Renal cortical epithelial cell (primary cell): ENCODE measurements around the gene GUF1. TPM values are rescaled to one million over a fixed set of nuclear protein-coding genes. Genes with fewer than 3 reads are reported as not detected.

Experiments used
- DNase-seq: peaks from one replicate; pipeline ENCODE4 v3.0.0-alpha.2; 2011; ENCODE audit warnings: low read depth
- total RNA-seq: library from RNA; depleted of rRNA; stranded (reverse); fragments of >200 nt; gene quantifications from 2 replicates; pipeline ENCODE4 v1.2.3, GENCODE V29; 2014

The GUF1 gene, protein sequence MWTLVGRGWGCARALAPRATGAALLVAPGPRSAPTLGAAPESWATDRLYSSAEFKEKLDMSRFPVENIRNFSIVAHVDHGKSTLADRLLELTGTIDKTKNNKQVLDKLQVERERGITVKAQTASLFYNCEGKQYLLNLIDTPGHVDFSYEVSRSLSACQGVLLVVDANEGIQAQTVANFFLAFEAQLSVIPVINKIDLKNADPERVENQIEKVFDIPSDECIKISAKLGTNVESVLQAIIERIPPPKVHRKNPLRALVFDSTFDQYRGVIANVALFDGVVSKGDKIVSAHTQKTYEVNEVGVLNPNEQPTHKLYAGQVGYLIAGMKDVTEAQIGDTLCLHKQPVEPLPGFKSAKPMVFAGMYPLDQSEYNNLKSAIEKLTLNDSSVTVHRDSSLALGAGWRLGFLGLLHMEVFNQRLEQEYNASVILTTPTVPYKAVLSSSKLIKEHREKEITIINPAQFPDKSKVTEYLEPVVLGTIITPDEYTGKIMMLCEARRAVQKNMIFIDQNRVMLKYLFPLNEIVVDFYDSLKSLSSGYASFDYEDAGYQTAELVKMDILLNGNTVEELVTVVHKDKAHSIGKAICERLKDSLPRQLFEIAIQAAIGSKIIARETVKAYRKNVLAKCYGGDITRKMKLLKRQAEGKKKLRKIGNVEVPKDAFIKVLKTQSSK
- total RNA-seq, result 15.1 and 21.7 TPM in 2 replicates

DNA sequence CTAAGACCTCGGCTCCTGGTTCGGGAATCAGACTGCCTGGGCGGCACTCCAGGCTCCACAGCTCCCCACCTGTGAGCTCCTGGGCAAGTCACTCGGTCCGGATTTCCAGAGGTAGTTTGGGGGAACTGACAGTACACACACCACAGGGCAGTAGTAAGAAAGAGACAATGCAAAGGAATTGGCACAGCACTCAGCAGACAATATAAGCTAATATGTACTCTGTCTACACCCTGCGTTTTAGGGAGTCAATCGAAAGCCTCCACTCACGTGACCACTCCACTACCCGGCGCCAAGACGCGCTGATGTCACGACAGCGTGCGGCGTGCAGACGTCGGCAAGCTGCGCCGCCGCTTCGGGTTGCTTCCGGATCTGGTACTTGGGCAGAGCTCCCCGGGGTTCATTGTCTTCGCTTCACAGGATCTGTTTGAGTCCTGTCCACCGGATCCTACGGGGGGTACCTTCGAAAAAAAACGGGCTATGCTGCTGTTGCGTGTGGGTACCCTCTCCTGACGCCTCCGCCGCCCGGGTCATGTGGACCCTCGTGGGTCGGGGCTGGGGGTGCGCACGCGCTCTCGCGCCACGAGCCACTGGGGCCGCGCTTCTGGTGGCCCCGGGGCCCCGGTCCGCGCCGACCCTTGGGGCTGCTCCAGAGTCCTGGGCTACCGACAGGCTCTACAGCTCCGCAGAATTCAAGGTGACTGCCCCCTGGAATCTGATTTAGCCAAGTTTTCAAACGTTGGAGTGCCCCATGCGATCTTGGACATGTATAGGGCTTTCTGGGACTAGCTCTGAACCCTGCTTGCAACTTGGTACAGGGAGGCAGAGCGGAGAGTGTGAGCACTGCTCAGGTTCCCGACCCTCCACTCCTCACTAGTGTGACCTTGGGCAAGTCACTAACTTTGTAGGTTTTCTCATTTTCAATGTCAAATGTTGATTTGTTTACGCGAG lies at the start of gene GUF1:
Gene GUF1 (plus strand): TSS at position 327 of the 948 bp plus-strand sequence. CDS start 203 bp downstream, at position 530.
- DNase-seq, result peak; percentile 82

DNA sequence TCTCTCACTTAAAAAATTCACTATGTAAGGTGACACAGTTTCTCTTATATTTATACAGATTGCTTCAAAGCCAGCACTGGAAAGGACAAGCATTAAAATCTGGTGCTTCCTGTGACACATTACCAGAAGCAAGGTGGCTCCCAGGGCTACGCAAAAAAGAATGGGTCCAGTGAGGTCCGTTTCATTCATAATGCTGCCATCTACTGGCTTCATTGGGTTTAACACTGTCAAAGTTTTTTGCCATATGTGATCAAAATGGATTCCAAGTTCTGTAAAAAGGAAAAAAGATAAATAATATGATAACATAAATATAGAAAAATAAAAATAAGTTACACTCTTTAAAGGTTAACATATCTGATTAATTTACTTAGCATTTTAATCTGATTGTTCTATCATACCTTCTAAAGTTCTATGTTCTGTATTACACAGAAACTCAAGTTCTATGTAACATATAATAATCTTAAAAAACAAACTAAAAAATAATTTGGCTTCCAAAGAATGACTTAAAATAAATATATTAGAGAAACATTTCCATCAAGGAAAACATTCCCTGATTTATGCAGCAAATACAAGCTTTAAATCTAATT lies 48.8 kb upstream of the GUF1 start:
- DNase-seq, result peak; percentile 49

DNA sequence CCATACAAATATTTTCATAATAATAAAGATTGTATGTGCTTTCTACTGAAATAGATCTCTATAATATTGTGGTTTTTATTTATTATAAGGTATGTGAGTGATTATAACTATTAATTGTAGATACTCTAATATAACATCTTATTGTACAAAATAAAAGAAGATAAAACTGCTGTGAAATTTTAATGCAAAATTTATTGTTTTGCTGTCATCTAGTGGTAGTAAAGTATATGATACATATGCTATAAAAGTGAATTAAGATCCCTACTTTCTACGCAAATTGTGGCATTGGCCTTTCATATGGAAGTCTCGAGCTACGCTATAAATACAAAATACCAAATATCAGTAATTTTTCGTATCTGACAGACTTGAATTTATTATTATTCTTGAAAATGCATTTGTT lies 46.1 kb upstream of the GUF1 start:
- no peak for DNase-seq

DNA sequence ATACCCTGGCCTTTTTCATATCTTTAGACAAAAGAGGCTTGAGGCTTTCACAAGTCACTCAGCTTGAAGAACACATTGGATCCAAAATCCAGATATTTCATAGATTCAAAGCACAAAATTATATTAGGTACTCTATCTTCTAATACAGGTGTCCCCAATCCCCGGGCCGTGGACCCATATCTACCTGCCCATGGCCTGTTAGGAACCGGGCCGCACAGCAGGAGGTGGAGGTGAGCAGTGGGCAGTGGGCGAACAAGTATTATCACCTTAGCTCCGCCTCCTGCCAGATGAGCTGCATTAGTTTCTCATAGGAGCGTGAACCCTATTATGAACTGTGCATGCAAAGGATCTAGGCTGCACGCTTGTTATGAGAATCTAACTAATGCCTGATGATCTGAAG lies 45.5 kb upstream of the GUF1 start:
- DNase-seq, result no peak

DNA sequence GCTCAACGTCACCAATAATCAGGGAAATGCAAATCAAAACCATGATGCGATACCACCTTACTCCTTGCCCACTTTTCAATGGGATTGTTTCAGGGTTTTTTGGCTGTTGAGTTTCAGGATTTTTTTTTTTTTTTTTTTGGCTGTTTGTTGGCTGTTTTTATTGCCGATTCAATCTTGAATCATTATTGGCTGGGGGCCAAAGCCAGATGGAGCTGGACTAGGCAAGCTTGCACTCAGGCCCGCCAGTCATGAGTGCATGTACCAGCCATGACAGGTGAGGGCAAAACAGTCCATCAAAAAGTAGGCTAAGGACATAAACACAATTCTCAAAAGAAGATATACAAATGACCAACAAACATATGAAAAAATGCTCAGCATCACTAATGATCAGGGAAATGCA lies 40.1 kb upstream of the GUF1 start:
- no peak for DNase-seq

DNA sequence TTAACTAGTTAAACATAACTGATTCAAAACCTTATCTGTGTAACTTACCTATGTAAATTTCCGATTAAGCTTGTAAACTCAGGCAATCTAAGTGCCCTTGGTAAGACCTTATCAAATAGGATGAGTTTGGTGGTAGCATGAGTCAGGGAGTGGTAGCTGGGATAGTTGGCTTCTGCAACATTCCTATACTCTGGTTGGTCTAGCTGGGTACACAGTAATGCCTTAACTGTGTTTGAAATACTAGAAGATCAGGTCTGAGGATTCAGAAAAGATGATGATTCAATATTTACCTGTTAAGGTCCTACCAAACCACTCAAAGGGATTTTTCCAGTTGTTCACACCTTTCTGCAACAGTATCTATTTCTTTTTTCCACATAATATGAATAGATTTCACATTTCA lies 32.1 kb upstream of the GUF1 start:
- DNase-seq, result no peak

DNA sequence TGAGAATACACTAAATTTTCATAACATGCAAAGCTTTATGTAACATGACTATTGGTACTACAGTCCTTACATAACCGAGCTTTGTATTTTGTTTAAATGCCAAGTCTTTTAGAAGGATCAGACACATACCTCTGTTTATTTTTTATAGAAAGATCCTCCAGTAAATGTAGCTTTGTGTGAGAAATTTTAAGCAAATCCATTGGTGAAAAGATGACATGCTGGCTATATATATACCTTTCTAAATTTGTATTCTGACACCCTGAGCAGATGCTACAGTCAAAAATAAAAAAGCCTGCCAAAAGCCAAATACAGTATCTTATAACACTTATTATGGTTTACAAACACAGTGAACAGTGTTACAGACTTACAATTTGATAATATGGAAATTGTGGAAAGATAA lies 26.8 kb upstream of the GUF1 start, which contains the start of gene YIPF7:
Gene YIPF7 (minus strand): TSS at position 201 of the 400 bp plus-strand sequence. CDS start 1,525 bp downstream, outside the sequence.
- DNase-seq, result no peak

DNA sequence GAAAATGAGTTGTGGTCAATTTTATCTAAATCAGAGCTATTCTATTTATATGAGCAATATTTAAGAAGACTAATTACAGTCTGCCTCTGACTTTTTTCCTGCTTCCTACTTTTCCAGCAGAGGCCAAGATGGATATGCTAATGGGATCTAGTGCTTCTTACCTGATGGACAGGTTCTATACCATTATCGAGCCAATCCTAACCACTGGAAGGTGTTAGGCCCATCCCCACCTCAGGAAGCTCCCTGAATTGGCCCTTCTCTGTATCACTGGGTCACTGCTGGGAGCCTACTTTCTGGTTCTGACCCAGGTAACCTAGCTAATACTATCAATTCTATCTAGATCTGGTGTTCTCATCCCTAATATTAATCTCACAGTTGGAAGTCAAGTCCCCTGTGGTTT lies 26.2 kb upstream of the GUF1 start:
- DNase-seq, result no peak

DNA sequence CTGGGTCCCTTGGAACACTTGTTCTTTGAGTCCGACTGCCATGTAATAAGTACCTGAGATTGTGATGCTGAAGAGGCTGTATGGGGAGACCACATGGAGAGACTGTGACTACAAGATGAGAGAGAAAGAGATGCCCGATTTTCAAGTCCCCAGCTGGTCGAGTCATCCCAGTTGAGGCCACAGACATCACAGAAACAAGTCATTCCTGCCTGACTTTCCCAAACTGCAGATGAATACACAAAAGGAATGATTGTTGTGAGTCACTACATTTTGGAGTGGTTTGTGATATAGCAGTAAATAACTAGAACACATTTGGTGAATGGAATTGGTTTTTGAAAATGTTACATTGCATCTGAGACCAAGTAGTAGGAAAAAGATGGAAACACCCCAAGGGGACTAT lies 17.8 kb upstream of the GUF1 start:
- no peak for DNase-seq

DNA sequence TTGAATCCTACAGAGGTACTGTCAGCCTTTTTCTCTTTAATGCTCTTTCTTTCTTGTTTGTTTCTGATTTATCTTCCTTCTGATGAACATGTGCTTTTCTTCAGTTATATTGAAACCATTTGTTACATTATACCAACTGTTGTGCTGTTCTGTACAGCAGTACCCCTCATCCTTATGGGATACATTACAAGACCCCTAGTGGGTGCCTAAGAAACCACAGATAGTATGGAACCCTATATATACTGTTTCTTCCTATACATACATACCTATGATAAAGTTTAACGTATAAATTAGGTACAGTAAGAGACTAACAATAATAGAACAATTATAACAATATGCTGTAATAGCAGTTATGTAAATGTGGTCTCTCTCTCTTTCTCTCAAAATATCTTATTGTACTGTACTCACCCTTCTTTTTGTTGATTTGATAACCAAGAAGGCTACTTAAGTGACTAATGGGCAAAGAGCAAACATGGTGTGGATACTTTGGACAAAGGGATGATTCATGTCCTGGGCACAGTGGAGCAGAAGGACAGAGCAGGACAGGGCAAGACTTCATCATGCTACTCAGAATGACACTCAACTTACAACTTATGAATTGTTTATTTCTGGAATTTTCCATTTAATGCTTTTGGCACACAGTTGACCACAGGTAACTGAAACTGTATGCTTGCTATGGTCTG lies 16.1 kb upstream of the GUF1 start:
- peak; percentile 7 for DNase-seq

DNA sequence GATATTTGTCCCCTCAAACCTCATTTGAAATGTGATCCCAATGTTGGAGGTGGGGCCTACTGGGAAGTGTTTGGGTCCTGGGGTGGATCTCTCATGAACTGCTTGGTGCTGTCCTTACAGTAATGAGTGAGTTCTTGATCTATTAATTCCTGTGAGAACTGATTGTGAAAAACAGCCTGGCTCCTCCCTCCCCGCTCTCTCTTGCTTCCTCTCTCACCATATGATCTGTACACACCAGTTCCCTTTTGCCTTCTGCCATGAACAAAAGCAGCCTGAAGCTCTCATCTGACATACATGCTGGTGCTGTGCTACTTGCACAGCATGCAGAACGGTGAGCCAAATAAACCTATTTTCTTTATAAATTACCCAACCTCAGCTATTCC lies 15.6 kb upstream of the GUF1 start:
- no peak for DNase-seq

DNA sequence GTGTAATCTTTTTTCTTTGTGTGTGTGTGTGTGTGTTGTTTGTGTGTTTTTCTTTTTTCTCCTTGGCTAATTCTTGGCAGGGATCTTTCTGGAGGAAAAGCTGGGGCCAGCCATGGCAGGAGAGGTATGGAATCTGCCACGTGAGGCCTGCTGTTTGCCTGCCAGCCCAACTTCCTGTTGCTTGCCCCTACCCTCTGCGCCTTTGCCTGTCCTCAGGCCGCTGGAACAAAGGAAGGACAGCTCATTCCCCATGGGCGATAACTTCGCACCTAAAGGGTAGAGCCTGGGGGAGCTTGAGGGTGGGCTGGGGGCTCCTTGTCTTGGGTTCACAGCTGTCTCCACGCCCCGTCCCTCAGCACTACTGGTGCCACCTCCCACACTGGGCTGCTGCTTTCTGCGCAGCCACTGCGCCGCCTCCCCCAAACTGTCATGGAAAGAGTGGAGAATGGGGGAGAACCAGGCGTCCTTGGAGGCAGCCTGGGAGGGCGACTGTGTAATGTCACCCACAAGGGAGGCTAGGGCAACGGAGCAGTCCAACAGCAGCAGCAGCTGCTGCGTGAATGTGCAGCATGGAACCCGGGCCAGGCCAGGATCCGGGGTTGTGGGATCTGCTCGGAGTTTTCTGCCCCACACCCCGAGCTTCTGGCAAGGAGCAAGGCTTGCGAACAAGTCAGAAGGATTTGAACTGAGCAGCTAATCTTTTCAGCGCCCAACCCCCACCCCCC lies 14.5 kb upstream of the GUF1 start:
- no peak for DNase-seq

DNA sequence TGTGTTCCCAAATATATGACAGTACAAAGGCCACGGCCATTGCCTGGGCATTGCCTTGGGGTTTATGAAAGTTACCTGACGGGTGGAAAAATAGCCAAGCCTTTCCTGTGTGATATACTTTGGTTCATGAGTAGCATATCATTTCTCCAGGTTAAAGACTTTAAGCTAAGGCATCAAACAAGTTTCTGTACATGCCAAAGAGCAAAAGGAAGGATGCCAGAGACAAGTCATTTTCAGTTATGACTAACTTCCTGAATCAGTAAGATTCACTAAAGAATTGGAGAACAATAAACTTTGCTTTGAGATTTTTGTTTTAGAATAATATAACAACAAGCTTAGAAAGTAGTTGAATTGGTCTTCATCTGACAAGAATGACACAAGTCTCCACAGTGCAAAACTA lies 9.7 kb upstream of the GUF1 start:
- no peak for DNase-seq

DNA sequence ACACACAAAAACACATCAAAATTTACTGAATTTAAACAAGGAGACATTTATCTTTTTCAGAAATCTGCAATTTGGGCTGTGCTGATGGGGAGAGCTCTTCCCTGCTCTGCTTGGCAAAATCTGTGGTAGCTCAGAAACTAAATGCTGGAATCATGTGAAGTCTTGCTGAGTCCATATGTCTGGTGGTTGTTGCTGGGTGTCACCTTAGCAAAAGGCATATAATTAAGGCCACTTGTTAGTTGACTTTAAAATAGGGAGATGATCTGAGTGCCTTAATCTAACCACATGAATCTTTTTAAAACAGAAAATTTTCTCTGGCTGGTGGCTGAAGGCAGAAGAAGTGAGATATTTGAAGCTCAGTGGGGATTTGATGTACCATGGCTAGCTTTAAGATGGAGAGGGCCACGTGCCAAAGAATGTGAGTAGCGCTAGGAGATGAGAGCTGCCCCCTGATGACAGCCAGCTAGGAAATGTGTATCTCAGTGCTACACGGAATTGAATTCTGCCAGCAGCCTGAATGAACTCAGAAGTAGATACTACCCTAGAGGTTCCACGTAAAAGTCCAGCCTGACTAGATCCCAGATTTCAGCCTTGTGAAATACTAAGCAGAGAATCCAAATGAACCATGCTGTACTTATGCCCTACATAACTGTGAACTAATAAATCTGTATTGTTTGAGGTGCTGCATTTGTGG lies 7.6 kb upstream of the GUF1 start:
- no peak for DNase-seq

DNA sequence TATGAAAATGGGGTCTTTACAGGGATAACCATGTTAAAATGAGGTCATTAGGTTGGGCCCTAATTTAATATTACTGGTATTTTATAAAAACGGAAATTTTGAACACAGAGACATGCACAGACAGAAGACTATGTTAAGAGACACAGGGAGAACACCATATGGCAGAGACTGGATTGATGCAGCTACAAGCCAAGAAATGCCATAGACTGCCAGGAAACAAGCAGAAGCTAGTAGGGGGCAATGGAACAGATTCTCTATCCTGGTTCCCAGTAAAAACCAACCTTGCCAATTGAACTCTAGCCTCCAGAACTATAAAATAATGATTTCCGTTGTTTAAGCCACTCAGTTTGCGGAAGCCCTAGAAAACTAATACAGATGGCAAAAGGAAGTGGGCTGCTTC lies 6.6 kb upstream of the GUF1 start:
- DNase-seq, result no peak

DNA sequence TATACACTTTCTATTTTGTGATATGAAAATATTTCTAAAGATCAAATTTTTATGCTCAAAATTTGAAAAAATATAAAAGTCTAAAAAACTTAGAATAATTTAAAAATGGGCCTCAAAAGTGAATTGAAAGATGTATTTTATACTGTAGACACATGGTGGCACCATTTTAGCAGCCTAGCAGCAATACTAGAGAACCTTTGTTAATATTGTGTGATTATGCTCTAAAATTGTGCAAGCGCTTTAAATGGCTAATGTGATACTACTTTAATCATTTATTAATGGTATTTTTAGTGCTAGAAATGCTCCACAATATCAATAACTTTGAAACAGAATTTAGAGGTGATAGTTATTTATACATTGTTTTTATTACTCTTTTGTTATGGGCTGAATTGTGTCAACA lies 3.7 kb upstream of the GUF1 start:
- no peak for DNase-seq

DNA sequence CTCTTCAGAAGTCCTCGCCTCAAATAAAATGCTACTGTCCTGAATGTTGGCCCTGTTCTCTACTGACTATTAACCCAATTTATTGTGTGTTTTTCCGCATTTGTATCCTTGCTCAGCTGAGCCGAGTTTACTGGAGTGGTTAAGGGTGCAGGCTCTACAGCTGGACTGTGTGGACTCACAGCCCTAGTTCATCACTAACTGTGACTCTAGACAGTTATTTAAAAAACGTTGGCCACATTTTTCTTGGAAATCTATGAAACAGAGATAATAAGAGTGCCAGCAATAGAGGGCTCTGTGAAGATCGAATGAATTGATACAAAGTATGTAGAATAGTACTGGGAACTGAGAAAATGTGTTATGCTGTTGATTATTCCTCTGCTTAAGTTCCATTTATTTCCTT lies 2.9 kb upstream of the GUF1 start:
- no peak for DNase-seq

DNA sequence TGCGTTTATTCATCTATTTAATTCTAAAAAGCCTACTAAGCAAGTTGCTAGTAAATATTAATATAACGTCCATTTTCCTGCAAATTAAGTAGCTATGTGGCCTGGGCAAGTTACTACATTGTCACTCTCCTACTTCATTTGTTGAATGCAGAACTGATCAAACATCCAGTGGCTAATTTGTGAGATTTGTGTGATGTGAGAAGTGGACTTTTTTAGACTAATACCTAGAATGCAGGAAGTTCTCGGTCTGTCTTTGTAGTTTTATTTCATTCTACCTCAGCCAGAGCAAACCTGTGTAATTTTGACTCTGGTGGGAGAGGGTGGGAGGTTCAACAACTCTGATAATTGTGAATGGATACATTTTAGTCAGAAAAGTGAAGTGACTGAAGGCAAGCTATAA lies 840 bp downstream of the GUF1 start:
- no peak for DNase-seq

DNA sequence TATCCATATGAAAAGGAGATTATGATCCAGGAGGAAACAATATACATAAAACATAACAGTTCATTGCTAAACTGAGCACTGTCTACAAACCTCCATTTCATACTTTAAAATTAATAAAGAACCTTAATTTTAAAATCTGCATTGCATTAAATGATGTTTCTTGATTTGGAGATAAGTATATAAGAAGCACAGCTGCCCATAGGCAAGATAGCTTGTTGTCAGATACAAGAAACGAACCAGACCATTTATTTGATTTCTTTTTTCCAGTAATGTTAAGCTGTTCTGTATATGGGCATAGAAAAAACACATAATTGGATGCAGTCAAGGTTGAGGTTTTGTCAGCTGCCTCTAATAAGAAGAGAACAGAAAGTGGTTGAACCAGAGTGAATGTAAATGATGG lies 6.4 kb downstream of the GUF1 start:
- DNase-seq, result no peak

DNA sequence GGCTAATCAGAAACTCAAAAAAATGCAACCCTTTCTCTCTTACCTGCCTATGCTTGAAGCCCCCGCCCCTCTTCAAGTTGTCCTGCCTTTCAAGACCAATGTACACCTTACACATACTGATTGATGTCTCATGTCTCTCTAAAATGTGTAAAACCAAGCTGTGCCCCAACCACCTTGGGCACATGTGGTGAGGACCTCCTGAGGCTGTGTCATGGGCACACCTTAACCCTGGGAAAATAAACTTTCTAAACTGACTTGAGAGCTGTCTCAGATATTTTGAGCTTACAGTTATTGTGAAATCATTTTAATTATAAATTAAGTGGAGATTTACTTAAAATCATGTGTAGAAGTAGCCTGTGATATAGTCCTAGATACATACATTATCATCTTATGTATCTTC lies 22.2 kb downstream of the GUF1 start:
- no peak for DNase-seq
